DOHH2 (cell line): ENCODE data around the gene KIDINS220.

ENCODE experiments used
- EZH2phosphoT487 ChIP-seq: fragments of 200-600 bp; sonication (generic); IDR thresholded peaks from 2 replicates; pipeline ENCODE4 v1.6.1; 2017; ENCODE audit warnings: borderline replicate concordance, mild to moderate bottlenecking, antibody characterized with exemption, low read length, moderate library complexity, mixed read lengths
- TF ChIP-seq, protein P1 (sequence below): fragments of 200-600 bp; sonication (generic); IDR thresholded peaks from one replicate; pipeline ENCODE4 v1.5.1; 2014; ENCODE audit warnings: antibody characterized with exemption, mild to moderate bottlenecking, low read depth, low read length; ENCODE audit not compliant: poor library complexity, severe bottlenecking

- TF ChIP-seq, protein P1, sequence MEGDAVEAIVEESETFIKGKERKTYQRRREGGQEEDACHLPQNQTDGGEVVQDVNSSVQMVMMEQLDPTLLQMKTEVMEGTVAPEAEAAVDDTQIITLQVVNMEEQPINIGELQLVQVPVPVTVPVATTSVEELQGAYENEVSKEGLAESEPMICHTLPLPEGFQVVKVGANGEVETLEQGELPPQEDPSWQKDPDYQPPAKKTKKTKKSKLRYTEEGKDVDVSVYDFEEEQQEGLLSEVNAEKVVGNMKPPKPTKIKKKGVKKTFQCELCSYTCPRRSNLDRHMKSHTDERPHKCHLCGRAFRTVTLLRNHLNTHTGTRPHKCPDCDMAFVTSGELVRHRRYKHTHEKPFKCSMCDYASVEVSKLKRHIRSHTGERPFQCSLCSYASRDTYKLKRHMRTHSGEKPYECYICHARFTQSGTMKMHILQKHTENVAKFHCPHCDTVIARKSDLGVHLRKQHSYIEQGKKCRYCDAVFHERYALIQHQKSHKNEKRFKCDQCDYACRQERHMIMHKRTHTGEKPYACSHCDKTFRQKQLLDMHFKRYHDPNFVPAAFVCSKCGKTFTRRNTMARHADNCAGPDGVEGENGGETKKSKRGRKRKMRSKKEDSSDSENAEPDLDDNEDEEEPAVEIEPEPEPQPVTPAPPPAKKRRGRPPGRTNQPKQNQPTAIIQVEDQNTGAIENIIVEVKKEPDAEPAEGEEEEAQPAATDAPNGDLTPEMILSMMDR = no peak
- no peak for TF ChIP-seq EZH2phosphoT487
Measured at GRCh38 chr2:8774371-8774770, 63.0 kb downstream of the KIDINS220 start.
